ENCODE measurements around the gene TRABD2B. TPM values are rescaled to one million over a fixed set of nuclear protein-coding genes. Genes with fewer than 3 reads are reported as not detected.

The TRABD2B gene
- total and polyA plus RNA-seq, 2 of the 13 experiments (the other 11 are each of a cell fraction or from before 2014, with no cell fraction given), result 0.04 TPM; not detected in 1

GRCh38 chr1:47837866-47838561 lies 159.2 kb downstream of the TRABD2B start (continued):
- TF ChIP-seq RXRB (CRISPR knock-in tag; IDR thresholded peaks at IDR 0.05; ENCODE audit: borderline replicate concordance), result peak; percentile 83; the same call in 1 of the 2 replicates
- peak; percentile 29; the same call in 1 of the 2 replicates for TF ChIP-seq ELF1 (CRISPR knock-in tag; IDR thresholded peaks at IDR 0.05)
- TF ChIP-seq AHDC1 (CRISPR knock-in tag; IDR thresholded peaks at IDR 0.05; ENCODE audit: borderline replicate concordance), result peak; percentile 62
- TF ChIP-seq RBFOX2 (IDR thresholded peaks at IDR 0.05; ENCODE audit: low read depth, low read length), result no peak
- peak; percentile 62; the same call in 1 of the 2 replicates for TF ChIP-seq MYC (CRISPR knock-in tag; IDR thresholded peaks at IDR 0.05; ENCODE audit: borderline replicate concordance)
- no peak for TF ChIP-seq KDM5A (IDR thresholded peaks at IDR 0.05; ENCODE audit: borderline replicate concordance, low read length)
- no peak; the same call in 1 of the 2 replicates for TF ChIP-seq ADNP (CRISPR knock-in tag; IDR thresholded peaks at IDR 0.05)
- TF ChIP-seq FUBP1 (CRISPR knock-in tag; IDR thresholded peaks at IDR 0.05; ENCODE audit: borderline replicate concordance), result no peak
- TF ChIP-seq SAFB2 (CRISPR knock-in tag; IDR thresholded peaks at IDR 0.05; ENCODE audit: borderline replicate concordance, low read depth), result no peak
- TF ChIP-seq NFE2L1 (CRISPR knock-in tag; IDR thresholded peaks at IDR 0.05; ENCODE audit: borderline replicate concordance), result no peak
- 0 out of 2 replicates have a peak, but pooled peaks have one; percentile 38 for TF ChIP-seq ZNF704 (CRISPR knock-in tag; IDR thresholded peaks at IDR 0.05; ENCODE audit: borderline replicate concordance)
- no peak for TF ChIP-seq ZNF160 (CRISPR knock-in tag; IDR thresholded peaks at IDR 0.05)
- TF ChIP-seq AFF4 (CRISPR knock-in tag; IDR thresholded peaks at IDR 0.05), result no peak
- TF ChIP-seq KLF13 (CRISPR knock-in tag; IDR thresholded peaks at IDR 0.05), result no peak
